ENCODE measurements around the gene MTOR.

MTOR gene

GRCh38 chr1:11057477-11057876 is 204.9 kb downstream of the MTOR start:
- H3K4me3 ChIP-seq (ENCODE audit: low read length): no peak overlapping the region
- no peak for DNase-seq (ENCODE audit: low read depth)

More at GRCh38 chr1:11057477-11057876, 204.9 kb downstream of the MTOR start:
- TF ChIP-seq CTCF (IDR thresholded peaks at IDR 0.05; ENCODE audit: insufficient read depth, low read depth, low read length, missing control alignments): no peak

Data from epithelial cell of esophagus (primary cell).